ENCODE measurements around the gene NOSTRIN.
"Not testable (repeated sequence)": the region's sequence is repeated elsewhere in the genome, so short reads cannot be mapped to it uniquely, and the experiment has no call there.

The NOSTRIN gene, protein sequence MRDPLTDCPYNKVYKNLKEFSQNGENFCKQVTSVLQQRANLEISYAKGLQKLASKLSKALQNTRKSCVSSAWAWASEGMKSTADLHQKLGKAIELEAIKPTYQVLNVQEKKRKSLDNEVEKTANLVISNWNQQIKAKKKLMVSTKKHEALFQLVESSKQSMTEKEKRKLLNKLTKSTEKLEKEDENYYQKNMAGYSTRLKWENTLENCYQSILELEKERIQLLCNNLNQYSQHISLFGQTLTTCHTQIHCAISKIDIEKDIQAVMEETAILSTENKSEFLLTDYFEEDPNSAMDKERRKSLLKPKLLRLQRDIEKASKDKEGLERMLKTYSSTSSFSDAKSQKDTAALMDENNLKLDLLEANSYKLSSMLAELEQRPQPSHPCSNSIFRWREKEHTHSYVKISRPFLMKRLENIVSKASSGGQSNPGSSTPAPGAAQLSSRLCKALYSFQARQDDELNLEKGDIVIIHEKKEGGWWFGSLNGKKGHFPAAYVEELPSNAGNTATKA

DNA sequence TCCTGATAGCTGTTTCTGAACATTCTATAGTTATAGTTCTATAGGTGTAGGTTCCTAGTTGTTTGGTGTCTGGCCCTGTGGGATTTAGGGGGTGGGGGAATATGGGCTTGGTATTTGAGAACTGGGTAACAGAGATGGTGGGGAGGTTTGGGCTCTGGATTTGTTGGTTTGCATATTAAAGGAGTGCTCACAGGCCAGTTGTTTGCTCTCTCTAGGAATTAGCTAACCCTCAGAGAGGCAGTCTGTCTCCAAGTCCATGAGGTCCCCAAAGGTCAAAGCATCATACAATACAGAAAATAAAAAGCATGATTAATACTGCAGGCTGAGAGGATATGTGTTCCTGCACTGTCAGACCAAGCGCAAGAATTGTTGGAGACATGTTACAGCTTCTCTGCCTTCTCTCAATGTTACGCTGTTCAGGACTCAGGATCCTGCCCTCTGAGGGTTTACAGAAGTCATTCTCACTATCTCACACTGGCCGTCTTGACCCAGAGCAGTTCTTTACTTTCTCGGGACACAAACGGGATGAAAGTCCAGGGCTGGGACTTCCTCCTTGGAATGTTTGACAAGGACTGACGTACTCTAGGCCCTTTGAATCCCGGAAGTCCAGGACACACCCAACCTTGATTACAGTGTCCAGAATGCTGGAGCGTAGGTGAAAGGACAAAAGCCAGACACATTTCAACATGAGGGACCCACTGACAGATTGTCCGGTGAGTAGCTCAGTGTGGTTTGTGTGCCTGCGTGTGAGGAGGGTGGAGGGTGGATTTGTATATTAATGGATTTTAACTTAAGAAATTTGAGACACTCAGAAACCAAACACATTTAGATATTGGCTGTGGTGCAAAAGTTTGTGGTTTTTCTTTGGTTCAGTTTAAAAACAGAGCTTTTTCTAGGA, at the start of gene NOSTRIN:
Gene NOSTRIN (plus strand): TSS at position 677 of the 898 bp plus-strand sequence. CDS start 10 bp downstream, at position 687.
- DNase-seq (ENCODE audit: low read depth in 2 of 2): no peak

DNA sequence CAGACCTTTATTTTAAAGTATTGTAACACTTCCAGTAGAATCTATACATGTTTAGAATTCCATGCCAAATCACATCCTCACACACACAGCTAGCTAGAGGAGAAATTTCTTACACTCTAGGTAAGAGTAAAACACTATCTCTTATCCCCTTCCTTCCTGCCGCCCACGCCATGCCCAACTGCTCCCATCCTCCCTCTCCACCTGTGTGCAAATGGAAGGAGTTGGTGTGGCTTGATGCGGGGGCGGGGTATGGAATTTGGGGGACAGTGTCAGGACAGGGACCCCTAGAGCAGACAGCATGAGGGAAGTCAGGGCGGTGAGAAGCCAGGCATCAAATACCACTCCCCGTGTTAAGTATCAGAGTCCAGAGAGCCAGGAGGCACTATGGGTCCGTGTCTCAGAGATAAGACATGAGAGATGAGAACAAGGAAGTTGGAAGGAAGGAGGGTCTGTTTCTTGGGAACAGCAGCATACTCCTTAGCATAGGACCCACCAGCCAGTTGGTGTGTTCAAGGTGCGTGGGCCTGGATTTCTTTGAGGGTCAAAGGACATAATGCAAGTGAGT, 48.6 kb upstream of the NOSTRIN start:
- no peak for DNase-seq (ENCODE audit: low read depth in 2 of 2)

DNA sequence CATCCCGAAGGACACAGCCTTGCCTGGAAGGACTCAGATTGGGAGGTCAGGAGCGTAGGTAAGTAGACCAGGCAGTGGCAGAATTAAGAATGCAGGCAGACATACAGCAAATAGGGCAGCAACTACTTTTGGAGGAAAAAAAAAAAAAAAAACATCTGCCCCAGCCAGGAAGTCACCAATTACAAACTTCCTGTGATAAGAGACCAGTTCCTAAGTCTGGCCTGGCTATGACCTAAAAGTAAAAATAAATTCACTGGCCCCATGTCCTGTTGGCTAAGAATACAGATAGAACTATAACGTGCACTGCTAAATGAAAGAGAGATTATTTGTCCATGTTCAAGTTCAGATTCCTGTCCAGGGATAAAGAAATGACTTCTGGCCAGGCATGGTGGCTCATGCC, 45.2 kb upstream of the NOSTRIN start:
- no peak for DNase-seq (ENCODE audit: low read depth in 2 of 2)

DNA sequence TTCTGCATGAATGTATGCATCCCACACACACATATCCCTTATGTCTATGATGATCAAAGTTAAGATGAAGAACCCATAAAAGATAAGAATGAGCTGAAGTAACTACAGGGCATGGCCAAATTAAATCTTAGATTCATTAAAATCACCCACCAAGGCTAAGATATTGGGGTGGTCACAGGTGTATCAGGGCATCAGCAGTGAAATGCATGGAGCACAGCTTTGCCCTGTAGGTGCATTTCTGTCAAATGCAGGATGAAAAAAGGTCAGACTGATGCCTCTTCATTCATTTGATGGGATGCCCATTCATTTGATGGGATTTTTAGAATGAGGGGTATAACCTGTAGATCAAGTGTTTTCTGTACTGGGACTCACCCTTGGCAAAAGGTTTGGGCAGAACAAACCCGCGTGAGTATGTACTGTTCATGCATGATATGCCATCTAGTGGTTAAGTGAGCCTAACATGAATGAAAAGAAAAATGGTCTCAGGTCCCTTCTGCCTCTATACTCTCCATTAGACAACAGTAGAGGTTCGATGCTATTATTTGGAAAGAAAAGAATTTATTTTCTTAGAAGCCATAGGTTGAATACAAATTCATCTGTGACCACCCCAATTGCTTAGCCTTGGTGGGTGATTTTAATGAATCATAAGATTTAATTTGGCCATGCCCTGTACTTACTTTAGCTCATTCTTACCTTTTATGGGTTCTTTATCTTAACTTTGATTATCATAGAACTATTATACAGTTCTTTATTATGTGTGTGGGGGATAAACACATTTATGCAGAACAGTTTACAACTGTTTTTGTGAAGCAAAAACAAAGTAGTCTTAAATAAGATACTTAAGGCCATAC, 43.2 kb upstream of the NOSTRIN start:
- no peak for DNase-seq (ENCODE audit: low read depth in 2 of 2)

GRCh38 chr2:168765401-168765800, 37.0 kb upstream of the NOSTRIN start:
- DNase-seq (ENCODE audit: low read depth in 2 of 2): no peak

DNA sequence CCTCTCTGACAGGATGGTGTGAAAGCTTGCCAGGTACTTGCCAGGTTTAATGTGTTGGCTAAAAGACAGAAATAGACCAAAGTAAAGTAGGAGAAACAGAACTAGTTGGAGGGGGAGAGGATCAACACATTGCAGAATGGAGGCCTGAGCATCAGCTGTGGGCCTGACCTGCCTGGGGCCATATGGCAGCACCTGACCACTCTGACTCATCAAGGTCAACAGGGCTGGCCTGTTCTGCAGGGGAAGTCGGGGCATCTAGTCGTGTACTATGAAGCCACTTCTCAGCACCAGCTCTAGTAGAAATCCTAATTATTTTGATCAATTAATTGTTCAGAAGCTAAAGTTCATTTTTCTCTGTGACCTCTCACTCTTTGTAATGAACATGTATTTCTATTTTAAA, 35.8 kb upstream of the NOSTRIN start:
- no peak for DNase-seq (ENCODE audit: low read depth in 2 of 2)

DNA sequence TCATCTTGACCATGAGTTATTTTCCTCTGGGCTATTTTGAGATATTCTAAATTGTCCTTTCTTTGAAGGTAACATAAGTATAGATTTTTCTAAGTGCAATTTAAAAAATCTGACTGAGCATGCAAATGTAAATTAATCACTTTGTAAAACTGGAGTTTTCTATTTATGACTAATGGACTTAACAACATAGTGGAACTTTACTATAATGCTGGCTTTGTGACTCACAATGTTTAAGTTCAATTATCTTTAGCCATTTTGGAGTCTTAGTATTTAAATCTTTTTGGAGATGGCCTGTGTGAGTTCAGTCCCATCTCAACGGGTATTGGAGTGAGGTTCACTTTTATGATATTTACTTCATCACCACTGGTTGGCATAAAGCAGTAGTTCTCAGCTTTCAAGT, 35.2 kb upstream of the NOSTRIN start:
- no peak for DNase-seq (ENCODE audit: low read depth in 2 of 2)

GRCh38 chr2:168768357-168768756, 34.1 kb upstream of the NOSTRIN start:
- not testable (repeated sequence) for DNase-seq (ENCODE audit: low read depth in 2 of 2)

GRCh38 chr2:168770796-168771195, 31.6 kb upstream of the NOSTRIN start:
- DNase-seq (ENCODE audit: low read depth in 2 of 2): no peak

DNA sequence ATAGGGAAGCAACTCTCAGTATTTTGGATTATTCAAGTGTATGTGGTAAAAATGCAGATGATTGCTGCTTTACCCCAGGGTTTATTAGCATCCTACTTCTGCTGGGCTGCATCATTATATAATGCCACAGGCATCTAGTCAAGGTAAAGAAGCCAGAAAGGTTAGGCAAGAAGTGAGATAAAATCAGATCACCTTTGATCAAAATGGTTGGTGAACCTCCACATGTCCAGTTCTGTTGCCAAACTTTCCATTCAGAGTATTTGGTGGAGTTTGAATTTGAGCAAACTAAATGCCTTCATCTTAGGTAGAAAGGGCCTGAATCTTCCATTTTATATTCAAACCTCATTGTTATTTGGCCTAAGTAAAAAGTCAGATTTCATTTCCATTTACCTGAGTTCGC, 29.7 kb upstream of the NOSTRIN start:
- DNase-seq (ENCODE audit: low read depth in 2 of 2): no peak

- DNase-seq (ENCODE audit: low read depth in 2 of 2): no peak
Observed at GRCh38 chr2:168773128-168773527, 29.3 kb upstream of the NOSTRIN start.

DNA sequence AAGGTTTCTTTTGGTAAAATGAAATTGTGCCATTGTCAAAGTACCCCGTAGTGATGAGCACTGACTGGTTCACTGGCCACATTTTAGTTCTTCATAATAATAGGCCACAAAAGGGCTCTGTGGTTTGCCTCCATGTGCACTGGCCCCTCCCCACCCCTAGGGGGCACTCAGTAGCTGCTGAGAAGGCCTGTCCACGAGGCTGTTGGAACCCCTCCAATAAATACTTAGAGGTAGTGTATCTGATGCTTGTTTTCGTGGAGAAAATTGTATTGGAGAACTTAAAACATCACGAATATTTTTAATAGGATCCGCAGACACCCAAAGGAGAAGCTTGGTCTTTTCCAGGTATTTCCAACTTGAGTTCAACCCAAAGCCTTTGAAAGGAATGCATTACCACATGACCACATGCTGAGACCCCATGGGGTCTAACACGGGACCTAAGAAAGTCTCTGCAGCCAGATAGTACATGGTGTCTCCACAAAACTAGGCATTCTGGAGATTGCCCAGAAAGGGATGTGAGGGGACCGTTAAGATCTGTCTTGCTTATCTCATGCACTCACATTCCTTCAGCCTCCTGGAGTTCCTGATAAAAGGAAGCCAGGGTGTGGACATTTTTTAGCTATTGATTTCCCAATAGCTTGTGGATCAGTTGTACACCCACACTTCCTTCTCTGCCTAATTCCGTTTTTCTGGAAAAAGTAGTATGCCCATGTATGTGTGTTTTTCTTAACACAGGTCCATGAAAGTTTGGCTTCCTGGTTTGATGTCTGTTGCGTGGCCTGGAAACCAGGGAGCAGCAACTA, 28.5 kb upstream of the NOSTRIN start:
- DNase-seq (ENCODE audit: low read depth in 2 of 2): no peak

DNA sequence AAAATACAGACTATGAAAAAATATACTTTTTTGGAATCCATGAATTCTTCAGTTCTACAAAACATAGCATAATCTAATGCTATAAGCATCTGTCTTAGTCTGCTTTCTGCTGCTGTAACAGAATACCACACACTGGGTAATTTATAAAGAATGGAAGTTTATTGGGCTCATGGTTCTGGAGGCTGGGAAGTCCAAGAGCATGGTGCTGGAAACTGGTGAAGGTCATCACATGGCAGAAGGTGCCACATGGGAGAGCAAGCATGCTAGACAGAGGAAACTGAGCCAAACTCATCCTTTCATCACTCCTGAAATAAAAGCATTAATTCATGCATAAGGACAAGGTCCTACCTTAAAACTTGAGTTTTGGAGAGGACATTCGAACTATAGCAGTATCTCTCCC, 26.6 kb upstream of the NOSTRIN start:
- DNase-seq (ENCODE audit: low read depth in 2 of 2): no peak

- no peak for DNase-seq (ENCODE audit: low read depth in 2 of 2)
Observed at GRCh38 chr2:168780669-168781071, 21.8 kb upstream of the NOSTRIN start.

- no peak for DNase-seq (ENCODE audit: low read depth in 2 of 2)
Observed at GRCh38 chr2:168781191-168781817, 21.1 kb upstream of the NOSTRIN start.

- no peak for DNase-seq (ENCODE audit: low read depth in 2 of 2)
Observed at GRCh38 chr2:168782271-168782670, 20.2 kb upstream of the NOSTRIN start.

- no peak for DNase-seq (ENCODE audit: low read depth in 2 of 2)
Observed at GRCh38 chr2:168784993-168785392, 17.4 kb upstream of the NOSTRIN start.

DNA sequence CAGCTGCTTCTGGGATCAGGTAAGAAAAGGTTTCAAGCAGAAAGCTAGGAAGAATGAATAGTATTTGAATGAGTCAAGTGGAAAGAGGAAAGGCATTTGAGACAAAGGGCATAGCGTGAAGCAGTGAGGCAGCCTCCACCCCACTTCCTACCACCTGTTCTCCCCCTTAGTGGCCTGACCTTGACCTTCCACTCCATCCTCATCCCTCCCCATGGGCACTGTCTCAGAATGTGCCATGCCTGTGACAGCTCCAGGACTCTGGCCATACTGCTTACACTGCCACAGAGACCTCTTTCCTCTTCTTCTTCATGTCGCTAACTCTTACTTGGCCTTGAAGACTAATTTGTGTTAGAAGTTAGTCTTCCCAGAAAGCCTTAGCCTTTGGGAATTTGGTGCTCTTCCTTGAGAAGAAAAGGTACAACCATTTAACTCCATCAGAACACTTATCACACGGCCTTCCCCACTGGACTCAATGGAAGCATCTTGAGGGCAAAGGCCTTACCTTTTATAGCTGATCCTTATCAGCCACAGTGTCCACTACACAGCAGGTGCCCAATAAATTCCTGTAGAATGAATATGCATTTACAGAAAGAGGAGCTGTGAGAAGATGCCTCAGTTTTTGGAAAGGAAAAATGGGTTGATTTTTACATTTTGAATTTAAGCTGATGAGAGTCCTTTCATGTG, 15.2 kb upstream of the NOSTRIN start:
- DNase-seq (ENCODE audit: low read depth in 2 of 2): no peak

GRCh38 chr2:168787782-168788376, 14.6 kb upstream of the NOSTRIN start:
- no peak for DNase-seq (ENCODE audit: low read depth in 2 of 2)

Data from stimulated activated CD4-positive, alpha-beta T cell treated with anti-CD3 and anti-CD28 coated beads, Interleukin-1b, Interleukin-23, amount 100 ng/mL, for 4 hours (primary cell).